CD4-positive, alpha-beta T cell (primary cell): ENCODE data around the gene GNRH2. TPM values are rescaled to one million over a fixed set of nuclear protein-coding genes. Genes with fewer than 3 reads are reported as not detected.

ENCODE experiments used
- ATAC-seq: fragments of 200-7000 bp; cut with Tn5 transposase; one replicate; pipeline ENCODE4 v1.10.0; 2022; ENCODE audit warnings: mild to moderate bottlenecking; ENCODE audit not compliant: poor library complexity
- CTCF ChIA-PET: fragments of 350-600 bp; sonication (Branson Sonifier 250); formaldehyde crosslinking; loops from one replicate; lab custom pipeline; 2021; ENCODE audit warnings: antibody characterized with exemption, inconsistent platforms; lab: Charles Lee
- POLR2A ChIA-PET: fragments of 350-600 bp; sonication (Branson Sonifier 250); formaldehyde crosslinking; loops from one replicate; lab custom pipeline; 2021; ENCODE audit warnings: antibody characterized with exemption, inconsistent platforms; lab: Charles Lee
- DNase-seq, 14 experiments: peaks; one replicate each; pipeline ENCODE4 v3.0.0-alpha.2; 2013 to 2020; ENCODE audit warnings: mixed read lengths in 2 of 14
- H3K27ac ChIP-seq, 2 donors: one replicate each; pipeline versions ENCODE4 v1.5.1 to v1.7.0; 2013; ENCODE audit warnings: low read length in 2 of 2, low read depth in 1 of 2, mild to moderate bottlenecking in 1 of 2
- H3K27me3 ChIP-seq, 2 experiments: 1 replicate in 1 of 2; 2 replicates in 1 of 2; pipeline versions ENCODE4 v1.6.1 to v1.7.0; 2013; ENCODE audit warnings: low read length in 2 of 2, control low read depth in 1 of 2, mild to moderate bottlenecking in 1 of 2, moderate library complexity in 1 of 2; ENCODE audit not compliant: insufficient read depth in 2 of 2, control insufficient read depth in 1 of 2
- H3K36me3 ChIP-seq: one replicate; pipeline ENCODE4 v1.6.1; 2013; ENCODE audit warnings: low read length, control low read depth; ENCODE audit not compliant: insufficient read depth
- H3K4me1 ChIP-seq: one replicate; pipeline ENCODE4 v1.6.1; 2013; ENCODE audit warnings: low read length, control low read depth; ENCODE audit not compliant: insufficient read depth
- H3K4me3 ChIP-seq: one replicate; pipeline ENCODE4 v1.5.1; 2013; ENCODE audit warnings: mild to moderate bottlenecking, low read length, moderate library complexity
- H3K9me3 ChIP-seq, 2 experiments: 1 replicate in 1 of 2; 2 replicates in 1 of 2; pipeline versions ENCODE4 v1.6.1 to v1.7.0; 2013; ENCODE audit warnings: low read length in 2 of 2, mild to moderate bottlenecking in 2 of 2, control low read depth in 1 of 2, moderate library complexity in 1 of 2; ENCODE audit not compliant: control insufficient read depth in 1 of 2, insufficient read depth in 1 of 2
- H3K27ac Mint-ChIP-seq: one replicate; pipeline ENCODE4 v1.8.0; 2020; ENCODE audit warnings: mixed read lengths
- H3K27me3 Mint-ChIP-seq: one replicate; pipeline ENCODE4 v1.8.0; 2021; ENCODE audit warnings: mixed read lengths
- H3K36me3 Mint-ChIP-seq: one replicate; pipeline ENCODE4 v1.8.0; 2021; ENCODE audit warnings: low read depth, mixed read lengths
- H3K4me1 Mint-ChIP-seq: one replicate; pipeline ENCODE4 v1.8.0; 2021; ENCODE audit warnings: low read depth, mixed read lengths
- H3K4me3 Mint-ChIP-seq: one replicate; pipeline ENCODE4 v1.8.0; 2020; ENCODE audit warnings: mild to moderate bottlenecking, mixed read lengths
- H3K9me3 Mint-ChIP-seq: one replicate; pipeline ENCODE4 v1.8.0; 2020; ENCODE audit warnings: mixed read lengths
- CTCF ChIP-seq: fragments of 200-600 bp; IDR thresholded peaks from one replicate; pipeline ENCODE4 v1.8.0; 2022; ENCODE audit warnings: antibody characterized with exemption, mild to moderate bottlenecking
- intact Hi-C, 2 experiments: fragments of 100-400 bp; cut with DNase I in 1 of 2; cut with micrococcal nuclease in 1 of 2; formaldehyde crosslinking; loops; one replicate each; pipeline versions ENCODE4 v1.15.1 to v1.9.0; 2023 to 2025; cut with DNase I, micrococcal nuclease
- total RNA-seq, 174 experiments: library from RNA in 2 of 174; stranded (reverse) in 2 of 174; gene quantifications; one replicate each; pipeline ENCODE4 v1.2.3 and lab custom pipeline; 2021 to 2026

The GNRH2 gene
- total RNA-seq, 2 experiments from 2014 or later = not detected

DNA sequence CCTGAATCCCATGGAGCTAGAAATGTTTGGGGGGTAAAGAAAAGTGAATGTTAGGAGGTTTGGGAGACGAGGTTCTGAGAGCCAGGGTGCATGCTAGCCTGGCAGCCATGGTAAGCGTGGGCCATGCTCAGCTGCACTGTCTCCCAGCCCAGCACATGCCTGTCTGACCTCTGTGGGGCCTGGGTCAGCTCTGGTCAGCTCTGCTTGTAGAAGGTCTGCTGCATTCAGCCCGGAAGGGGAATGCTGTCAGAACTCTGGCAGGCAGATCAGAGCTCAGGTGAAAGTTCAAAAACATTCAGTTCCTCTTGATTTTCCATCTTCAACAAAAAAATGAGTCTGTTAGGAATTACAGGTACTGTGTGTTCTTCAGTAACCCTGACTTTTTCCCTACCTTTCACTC, 5.8 kb upstream of the GNRH2 start:
- ChIA-PET CTCF (no interaction called here), POLR2A (no interaction called here)
- TF ChIP-seq CTCF = no peak
- intact Hi-C loops = no loop called here
- DNase-seq (no peak), ATAC-seq (no peak)
- Mint-ChIP-seq H3K4me3 (no peak overlapping the region), H3K4me1 (no peaks in the 10 kb centered on the region), H3K9me3 (no peaks in the 10 kb centered on the region), H3K27ac (no peak overlapping the region), H3K36me3 (peaks cover 74% of the 10 kb centered on the region), H3K27me3 (no peaks in the 10 kb centered on the region)
- no peaks in the 10 kb centered on the region for H3K4me1 ChIP-seq
- H3K4me3 ChIP-seq = no peak overlapping the region
- H3K27ac ChIP-seq = peak overlapping the region in 1 of 2 donors; percentile 1
- H3K27me3 ChIP-seq = no peaks in the 10 kb centered on the region
- H3K9me3 ChIP-seq = no peaks in the 10 kb centered on the region
- peaks cover 65% of the 10 kb centered on the region for H3K36me3 ChIP-seq

- CTCF ChIA-PET = no interaction called here
- H3K36me3 Mint-ChIP-seq = peaks cover 74% of the 10 kb centered on the region
Observed at GRCh38 chr20:3038454-3038853, 5.0 kb upstream of the GNRH2 start.

DNA sequence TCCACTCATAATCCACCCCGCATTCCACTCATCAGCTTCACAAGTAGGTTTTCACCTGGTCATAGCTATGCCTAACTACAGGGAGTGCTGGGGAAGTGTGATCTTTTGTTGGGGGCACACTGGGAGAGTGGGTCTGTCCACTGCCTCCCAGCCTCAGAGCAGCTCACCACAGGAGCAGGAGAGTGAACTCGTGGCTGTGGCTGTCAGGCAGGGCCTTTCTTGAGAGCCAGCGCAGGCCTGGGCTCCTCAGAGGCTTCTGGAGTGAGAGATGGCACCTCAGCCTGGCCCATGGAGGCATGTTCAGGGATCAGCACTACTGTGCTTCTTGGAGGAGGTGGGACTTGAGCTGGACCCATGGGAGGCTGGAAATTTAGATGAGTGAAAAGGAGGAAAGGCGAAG, 4.0 kb upstream of the GNRH2 start:
- no peak overlapping the region for H3K4me3 Mint-ChIP-seq
- no peaks in the 10 kb centered on the region for H3K4me1 Mint-ChIP-seq
- no peak overlapping the region for H3K4me3 ChIP-seq
- POLR2A ChIA-PET = no interaction called here
- ATAC-seq (no peak), DNase-seq (no peak)
- no peak for TF ChIP-seq CTCF
- H3K27me3 ChIP-seq = no peaks in the 10 kb centered on the region
- peaks cover 53% of the 10 kb centered on the region for H3K36me3 ChIP-seq
- peaks cover 68% of the 10 kb centered on the region for H3K36me3 Mint-ChIP-seq
- no peaks in the 10 kb centered on the region for H3K4me1 ChIP-seq
- H3K9me3 Mint-ChIP-seq = no peaks in the 10 kb centered on the region
- no peaks in the 10 kb centered on the region for H3K9me3 ChIP-seq
- intact Hi-C loops = no loop called here
- CTCF ChIA-PET = no interaction called here
- no peak overlapping the region for H3K27ac Mint-ChIP-seq
- H3K27me3 Mint-ChIP-seq = no peaks in the 10 kb centered on the region
- H3K27ac ChIP-seq = no peak overlapping the region

More at GRCh38 chr20:3038454-3038853, 5.0 kb upstream of the GNRH2 start:
- no peak for ATAC-seq
- Mint-ChIP-seq H3K27ac (peak overlapping the region; percentile 44), H3K9me3 (no peaks in the 10 kb centered on the region), H3K4me3 (no peak overlapping the region), H3K27me3 (no peaks in the 10 kb centered on the region), H3K4me1 (no peaks in the 10 kb centered on the region)
- no peak for TF ChIP-seq CTCF
- Histone ChIP-seq H3K9me3 (no peaks in the 10 kb centered on the region), H3K36me3 (peaks cover 57% of the 10 kb centered on the region), H3K4me3 (no peak overlapping the region), H3K27me3 (no peaks in the 10 kb centered on the region), H3K27ac (no peak overlapping the region), H3K4me1 (no peaks in the 10 kb centered on the region)
- no peak for DNase-seq
- POLR2A ChIA-PET = no interaction called here
- intact Hi-C loops = no loop called here
